ENCODE data around the gene PPP3CA.

Gene PPP3CA

DNA sequence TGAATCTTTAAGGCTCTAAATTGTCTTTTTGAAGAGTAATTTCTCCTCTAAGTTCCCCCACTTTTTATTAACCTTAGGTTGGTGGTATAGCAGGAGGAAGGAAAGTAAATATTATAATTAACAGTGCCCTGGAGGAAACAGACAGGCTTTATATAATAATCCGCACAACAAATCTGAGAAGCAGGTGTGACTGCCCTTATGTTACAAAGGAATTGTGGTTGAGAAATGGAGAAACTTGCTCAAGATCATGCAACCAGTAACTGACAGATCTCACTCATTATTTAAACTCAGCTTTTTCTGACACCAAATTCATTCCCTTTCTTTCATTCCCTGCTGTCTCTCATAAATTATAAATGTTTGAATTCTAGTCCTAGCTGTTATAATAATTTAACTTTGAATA is 282.0 kb downstream of the PPP3CA start:
- no peak for DNase-seq (ENCODE audit: low read depth in 1 of 2, low spot score in 1 of 2)

DNA sequence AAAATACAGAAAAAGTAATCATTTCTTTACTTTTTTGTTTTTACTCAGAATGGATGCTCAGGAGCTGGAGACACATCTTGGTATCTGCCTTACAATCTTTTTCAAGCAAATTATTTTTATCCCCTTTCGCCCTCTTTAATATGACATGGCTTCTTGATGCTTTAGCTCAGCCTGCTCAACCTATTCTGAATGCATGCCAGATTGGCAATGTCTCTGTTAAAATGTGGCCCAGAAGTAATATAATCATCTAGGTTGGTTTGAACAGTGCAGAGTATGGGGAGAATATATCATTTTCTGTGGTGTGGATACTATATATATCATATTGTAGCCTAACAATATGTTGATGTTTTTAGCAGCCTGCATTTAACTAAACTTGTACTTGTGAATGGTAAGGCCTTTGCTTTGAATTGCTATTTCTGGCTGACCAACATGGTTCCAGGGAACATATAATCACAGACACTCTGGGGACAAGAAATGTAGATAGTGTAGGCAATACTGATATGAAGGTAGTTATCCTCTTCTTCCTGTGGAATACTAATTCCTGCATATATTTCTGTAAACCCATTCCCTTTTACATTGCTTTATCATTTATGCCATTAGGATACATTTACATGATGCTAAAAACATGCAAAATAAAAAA is 282.7 kb downstream of the PPP3CA start:
- no peak for DNase-seq (ENCODE audit: low read depth in 1 of 2, low spot score in 1 of 2)

DNA sequence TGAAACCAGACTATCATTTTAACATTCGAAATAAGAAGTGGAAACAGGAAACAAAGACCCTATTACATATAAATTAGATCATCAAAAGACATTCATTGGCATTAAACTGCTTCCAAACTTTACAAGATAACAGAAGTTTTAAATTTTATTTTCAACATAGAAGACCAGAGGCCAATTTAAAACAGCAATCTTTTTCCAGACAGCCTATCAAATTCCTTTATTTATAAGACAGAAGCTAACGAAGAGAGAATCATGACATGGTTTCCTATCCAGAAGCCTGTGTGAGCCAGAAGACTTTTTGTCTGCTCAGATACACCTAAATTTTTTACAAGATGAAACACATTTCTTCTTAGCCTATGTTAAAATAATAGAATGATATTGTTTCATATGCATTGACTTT is 291.9 kb downstream of the PPP3CA start:
- DNase-seq (ENCODE audit: low read depth in 1 of 2, low spot score in 1 of 2) = no peak

DNA sequence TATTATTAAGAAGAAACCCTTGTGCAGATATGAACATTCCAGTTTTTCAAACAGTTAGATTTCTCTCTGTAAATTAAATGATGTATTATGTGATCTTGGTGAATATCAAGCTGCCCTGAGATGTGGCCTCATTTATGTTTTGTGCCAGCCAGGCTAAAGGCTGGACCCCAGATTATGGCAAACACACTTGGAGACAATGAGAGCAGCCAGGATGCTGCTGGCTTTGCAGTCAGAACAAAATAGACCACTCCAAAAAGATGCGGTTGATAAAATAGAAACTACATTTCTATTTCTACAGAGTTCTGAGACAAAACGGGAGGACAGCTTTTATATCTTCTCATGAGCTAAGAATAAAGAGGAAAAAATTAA is 296.5 kb downstream of the PPP3CA start:
- no peak for DNase-seq (ENCODE audit: low read depth in 1 of 2, low spot score in 1 of 2)

DNA sequence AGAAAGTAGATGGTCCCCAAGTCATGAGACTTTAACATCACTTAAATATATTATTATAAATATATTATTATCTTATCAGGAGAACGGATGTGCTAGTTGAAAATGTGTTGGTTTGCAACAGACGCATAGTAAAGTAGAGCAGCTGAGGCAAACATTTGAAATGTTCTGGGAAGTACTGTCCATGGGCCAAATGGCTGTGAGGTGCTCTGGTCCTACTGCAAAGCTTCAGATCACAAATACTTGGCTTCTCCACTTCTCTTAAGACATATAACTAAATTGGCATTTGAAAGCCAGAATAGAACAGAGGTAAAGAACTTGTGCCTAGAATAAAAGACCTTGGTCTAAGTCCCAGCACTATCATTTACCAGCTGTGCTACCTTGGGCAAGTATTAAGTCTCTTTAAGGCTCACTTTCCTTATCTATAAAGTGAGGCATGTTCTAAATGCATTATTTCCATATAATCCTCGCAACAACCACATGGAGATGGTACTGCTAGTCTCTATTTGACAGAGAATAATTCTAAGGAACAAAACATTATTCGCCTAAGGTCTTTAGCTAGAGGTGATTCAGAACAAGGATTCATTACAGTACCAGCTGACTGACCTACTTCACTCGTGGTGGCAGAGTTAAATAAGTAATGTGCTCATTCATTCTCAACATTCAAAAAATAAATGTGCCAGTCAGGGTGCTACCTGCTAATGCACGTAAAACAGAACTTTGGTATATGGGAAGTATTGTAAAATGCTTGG is 297.1 kb downstream of the PPP3CA start:
- no peak for DNase-seq (ENCODE audit: low read depth in 1 of 2, low spot score in 1 of 2)

DNA sequence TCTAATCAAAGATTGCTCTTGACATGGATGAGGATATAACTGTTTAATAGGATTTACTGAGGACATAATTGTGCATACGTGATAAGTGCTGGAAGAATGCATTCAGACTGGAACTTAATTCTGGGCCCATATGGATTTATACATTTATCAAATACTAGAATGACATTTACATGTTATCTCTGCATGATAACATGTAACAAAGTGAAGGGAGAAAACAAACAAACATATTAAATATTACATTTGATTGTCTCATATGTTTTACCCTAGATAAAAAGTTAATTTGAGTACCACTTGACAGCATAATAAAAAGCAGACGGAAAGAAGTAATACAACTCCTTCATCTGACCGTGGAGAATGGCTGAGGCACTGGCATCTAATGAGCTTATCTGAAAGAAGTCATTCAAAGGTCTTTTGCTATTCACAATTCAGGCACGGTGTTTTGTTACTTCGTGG is 297.8 kb downstream of the PPP3CA start:
- no peak for DNase-seq (ENCODE audit: low read depth in 1 of 2, low spot score in 1 of 2)

- no peak for DNase-seq (ENCODE audit: low read depth in 1 of 2, low spot score in 1 of 2)
These were observed 302.6 kb downstream of the PPP3CA start for GRCh38 chr4:101044766-101045165.

- DNase-seq (ENCODE audit: low read depth in 1 of 2, low spot score in 1 of 2) = no peak
These were observed 304.5 kb downstream of the PPP3CA start for GRCh38 chr4:101042847-101043246.

GRCh38 chr4:101040776-101041175 is 306.6 kb downstream of the PPP3CA start:
- no peak for DNase-seq (ENCODE audit: low read depth in 1 of 2, low spot score in 1 of 2)

- peak in 1 of 2 donors; percentile 44 for DNase-seq (ENCODE audit: low read depth in 1 of 2, low spot score in 1 of 2)
These were observed 308.0 kb downstream of the PPP3CA start for GRCh38 chr4:101039367-101039766.

GRCh38 chr4:101037938-101038413 is 309.4 kb downstream of the PPP3CA start:
- no peak for DNase-seq (ENCODE audit: low read depth in 1 of 2, low spot score in 1 of 2)

DNA sequence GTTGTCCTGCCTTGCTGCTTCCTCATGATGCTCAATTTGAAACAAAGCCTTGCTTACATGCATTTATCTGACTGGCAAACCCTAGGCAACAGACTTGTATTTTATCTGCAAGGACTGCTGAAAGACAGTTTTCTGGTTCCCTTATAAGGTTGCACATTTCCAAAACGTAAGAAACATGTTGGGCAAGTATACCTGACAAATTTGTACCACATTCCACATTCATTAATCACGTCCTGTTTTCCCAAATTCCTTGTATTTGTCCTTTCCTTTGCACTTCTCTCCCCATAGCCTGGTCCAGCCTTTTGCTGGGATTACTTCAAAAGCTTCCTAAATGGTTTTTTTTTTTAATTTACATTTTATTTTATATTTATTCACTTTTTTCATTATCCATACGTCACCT is 310.1 kb downstream of the PPP3CA start:
- no peak for DNase-seq (ENCODE audit: low read depth in 1 of 2, low spot score in 1 of 2)

DNA sequence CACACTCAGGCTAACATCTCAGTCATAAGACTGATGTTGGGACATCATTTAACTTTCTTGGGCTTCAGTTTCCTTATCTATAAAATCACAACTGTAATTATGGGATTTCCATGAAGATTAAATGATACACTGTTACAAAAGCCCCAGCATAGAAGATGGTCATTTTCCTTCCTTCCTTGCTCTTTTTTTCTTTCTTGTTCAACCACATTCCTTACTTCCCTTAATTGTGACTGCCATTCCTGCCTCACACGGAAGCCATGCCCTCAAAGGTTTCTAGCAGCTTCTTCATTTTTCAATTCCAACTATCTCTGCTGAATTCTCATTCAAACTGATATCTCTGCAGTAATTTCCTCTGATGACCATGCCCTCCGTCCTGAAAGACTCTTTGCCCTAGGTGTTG is 311.8 kb downstream of the PPP3CA start:
- DNase-seq (ENCODE audit: low read depth in 1 of 2, low spot score in 1 of 2) = no peak

DNA sequence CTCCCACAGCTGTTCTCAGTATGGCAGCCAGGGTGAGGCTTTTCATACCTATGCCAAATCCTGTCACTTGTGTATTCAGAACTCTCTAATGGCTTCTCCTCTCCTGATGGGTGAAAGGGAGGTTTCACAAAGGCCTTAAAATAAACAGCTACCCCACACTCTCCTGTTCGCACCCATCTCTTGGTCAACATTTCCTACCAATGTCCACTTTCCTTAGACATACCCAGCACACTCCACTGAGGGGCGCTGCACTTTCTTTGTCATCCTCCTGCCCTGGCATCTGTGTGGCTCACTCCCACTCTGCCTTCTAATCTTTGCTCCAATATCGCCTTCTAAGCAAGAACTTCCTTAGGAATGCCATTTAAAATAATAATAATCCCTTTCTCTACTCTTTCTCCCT is 313.3 kb downstream of the PPP3CA start:
- no peak for DNase-seq (ENCODE audit: low read depth in 1 of 2, low spot score in 1 of 2)

- DNase-seq (ENCODE audit: low read depth in 1 of 2, low spot score in 1 of 2) = no peak
These were observed 314.8 kb downstream of the PPP3CA start for GRCh38 chr4:101032541-101032940.

DNA sequence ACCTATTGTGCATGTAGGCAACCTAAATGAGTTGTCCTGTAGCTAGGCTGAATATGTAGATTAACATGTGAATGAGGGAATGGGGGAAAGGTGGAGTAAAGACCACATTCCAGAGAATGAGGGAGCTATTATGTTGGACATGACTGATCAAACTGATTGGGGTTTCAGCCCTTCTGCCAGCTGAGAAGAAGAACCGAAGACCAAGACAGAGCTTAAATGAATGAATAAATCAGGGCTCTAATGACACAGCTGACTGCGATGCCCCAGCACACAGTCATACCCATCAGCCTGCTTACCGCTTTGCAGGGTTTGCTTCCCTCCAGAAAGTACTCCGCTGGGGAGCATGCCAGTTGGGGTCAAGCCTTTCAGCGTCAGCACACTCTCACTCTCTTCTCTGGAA is 315.4 kb downstream of the PPP3CA start:
- DNase-seq (ENCODE audit: low read depth in 1 of 2, low spot score in 1 of 2) = no peak

- DNase-seq (ENCODE audit: low read depth in 1 of 2, low spot score in 1 of 2) = no peak
These were observed 318.4 kb downstream of the PPP3CA start for GRCh38 chr4:101028886-101029285.

GRCh38 chr4:101027721-101028120 is 319.6 kb downstream of the PPP3CA start:
- no peak for DNase-seq (ENCODE audit: low read depth in 1 of 2, low spot score in 1 of 2)

- DNase-seq (ENCODE audit: low read depth in 1 of 2, low spot score in 1 of 2) = no peak
These were observed 321.6 kb downstream of the PPP3CA start for GRCh38 chr4:101025755-101026154.

- no peak for DNase-seq (ENCODE audit: low read depth in 1 of 2, low spot score in 1 of 2)
These were observed 324.9 kb downstream of the PPP3CA start for GRCh38 chr4:101022151-101023024.

DNA sequence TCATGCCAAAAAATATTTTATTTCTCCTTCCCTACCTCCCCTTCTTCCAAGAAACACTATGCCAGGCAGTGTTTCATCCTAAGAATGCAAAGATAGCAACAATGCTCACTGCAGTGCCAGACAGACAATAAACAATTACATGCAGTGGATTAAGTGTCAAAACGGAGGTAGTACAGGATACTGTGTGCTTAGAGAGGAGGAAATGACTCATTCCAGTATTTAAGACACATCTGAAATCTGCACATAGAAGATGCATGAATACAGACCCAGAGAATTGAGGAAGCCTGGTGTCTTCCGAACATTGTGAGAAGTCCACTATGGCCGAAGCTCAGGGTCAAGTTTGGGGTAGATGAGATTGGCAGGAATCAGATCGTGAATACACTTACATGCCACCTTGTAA is 326.4 kb downstream of the PPP3CA start:
- DNase-seq (ENCODE audit: low read depth in 1 of 2, low spot score in 1 of 2) = no peak

DNA sequence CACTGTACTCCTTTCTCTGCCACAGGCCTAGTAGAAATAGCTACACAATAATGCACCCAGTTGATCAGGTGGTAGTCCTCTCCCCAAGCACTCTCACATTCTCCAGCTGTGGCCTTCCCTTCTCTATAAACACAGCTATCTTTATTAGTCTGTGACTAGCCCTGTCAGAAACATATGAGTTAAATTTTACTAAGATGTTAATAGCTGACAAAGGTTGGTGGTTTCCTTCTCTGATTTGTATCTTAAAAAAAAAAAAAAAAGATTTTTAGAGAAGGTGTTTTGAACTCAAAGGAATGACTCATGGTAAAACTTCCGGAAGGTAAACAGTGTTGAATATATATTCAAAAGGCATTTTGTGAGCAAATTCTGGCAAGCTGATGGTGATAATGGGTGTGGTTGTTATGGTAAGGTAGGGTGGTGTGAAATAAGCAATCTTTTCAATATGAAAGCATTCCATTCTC is 327.4 kb downstream of the PPP3CA start:
- no peak for DNase-seq (ENCODE audit: low read depth in 1 of 2, low spot score in 1 of 2)

Data from activated T-helper 1 cell treated with anti-CD3 and anti-CD28 coated beads, Interleukin-2, amount 50 U/mL, for 16 hours (primary cell).